Measurements from ENCODE around the gene RDH5. TPM values are rescaled to one million over a fixed set of nuclear protein-coding genes. Genes with fewer than 3 reads are reported as not detected.

Gene RDH5
- total and polyA plus RNA-seq, 12 donors = 1.9 to 41.4 (median 5.3) TPM

DNA sequence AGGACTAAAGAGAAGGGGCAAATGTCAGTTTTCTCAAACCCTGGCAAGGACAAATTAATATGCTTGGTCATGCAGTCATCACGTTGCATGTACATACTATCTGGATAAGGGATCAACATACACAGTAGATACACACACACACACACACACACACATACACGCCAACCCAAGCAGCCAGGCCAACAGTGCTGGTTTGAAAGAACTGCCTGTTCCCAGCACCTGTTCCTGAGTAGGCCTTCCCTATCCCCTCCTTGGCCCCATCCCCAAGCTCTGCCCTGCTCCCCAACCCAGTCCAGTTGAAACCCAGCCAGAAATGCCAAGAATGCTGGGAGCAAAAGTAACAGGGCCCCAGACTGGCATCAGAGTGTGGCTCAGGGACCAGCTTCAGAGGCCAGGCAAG lies 16.9 kb upstream of the RDH5 start:
- Histone ChIP-seq H3K4me3 (no peak overlapping the region), H3K27me3 (no peaks in the 10 kb centered on the region), H3K4me1 (replicated peaks in 1 of 2) (peaks cover 6 to 11% of the 10 kb centered on the region in 2 donors), H3K9me3 (replicated peaks in 1 of 3) (no peaks in the 10 kb centered on the region), H3K36me3 (replicated peaks in 1 of 2) (no peaks in the 10 kb centered on the region), H3K27ac (peak overlapping the region in 1 of 5 donors; percentile 14)
- TF ChIP-seq, protein P1, sequence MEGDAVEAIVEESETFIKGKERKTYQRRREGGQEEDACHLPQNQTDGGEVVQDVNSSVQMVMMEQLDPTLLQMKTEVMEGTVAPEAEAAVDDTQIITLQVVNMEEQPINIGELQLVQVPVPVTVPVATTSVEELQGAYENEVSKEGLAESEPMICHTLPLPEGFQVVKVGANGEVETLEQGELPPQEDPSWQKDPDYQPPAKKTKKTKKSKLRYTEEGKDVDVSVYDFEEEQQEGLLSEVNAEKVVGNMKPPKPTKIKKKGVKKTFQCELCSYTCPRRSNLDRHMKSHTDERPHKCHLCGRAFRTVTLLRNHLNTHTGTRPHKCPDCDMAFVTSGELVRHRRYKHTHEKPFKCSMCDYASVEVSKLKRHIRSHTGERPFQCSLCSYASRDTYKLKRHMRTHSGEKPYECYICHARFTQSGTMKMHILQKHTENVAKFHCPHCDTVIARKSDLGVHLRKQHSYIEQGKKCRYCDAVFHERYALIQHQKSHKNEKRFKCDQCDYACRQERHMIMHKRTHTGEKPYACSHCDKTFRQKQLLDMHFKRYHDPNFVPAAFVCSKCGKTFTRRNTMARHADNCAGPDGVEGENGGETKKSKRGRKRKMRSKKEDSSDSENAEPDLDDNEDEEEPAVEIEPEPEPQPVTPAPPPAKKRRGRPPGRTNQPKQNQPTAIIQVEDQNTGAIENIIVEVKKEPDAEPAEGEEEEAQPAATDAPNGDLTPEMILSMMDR (IDR thresholded peaks at IDR 0.05) = no peak
- TF ChIP-seq POLR2A (IDR thresholded peaks at IDR 0.05) = no peak
- DNase-seq = no peak
- 47 to 79% (median 68%) methylated on average over 2 of the region's 2 CpGs for WGBS, 4 donors
- intact Hi-C loops (cut with DNase I) = no loop called here

DNA sequence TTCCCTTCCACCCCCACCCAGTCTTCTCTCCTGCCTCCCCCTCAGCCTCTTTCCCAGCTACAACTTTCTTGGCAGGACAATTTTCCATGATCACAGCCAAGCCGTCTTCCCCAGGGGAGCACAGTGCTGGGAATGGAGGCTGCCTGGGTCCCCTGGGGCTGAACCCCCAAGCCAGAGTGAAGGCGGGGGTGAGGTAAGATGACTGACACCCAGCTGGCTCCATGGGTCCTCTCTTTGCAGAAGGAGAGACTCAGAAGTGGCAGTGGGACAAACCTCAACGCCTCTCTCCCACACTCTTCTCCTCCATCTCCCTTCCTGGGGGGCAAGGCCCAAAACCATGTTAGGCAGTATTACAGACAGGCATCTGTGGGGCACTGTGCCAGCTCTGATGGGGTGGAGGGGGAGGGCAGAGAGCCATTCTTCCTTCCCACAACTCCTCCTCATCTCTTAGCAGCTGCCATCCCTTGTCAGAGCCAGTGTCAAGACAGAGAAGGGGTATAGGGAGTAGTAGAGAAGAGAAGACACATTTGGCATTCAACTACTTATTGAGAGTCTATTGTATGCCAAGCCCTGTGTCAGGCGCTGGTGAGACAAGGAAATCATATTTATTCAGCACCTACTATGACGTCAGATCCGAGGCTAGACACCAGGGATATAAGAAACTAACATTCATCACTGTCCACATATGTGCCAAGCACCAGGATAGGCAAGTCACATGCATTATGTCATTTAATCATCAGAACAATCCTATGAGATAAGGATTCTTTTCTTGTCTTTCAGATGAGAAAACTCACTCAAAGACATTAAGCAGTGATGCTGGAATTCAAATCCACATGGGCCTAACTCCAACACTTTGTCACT lies 16.1 kb upstream of the RDH5 start:
- Histone ChIP-seq H3K4me3 (no peak overlapping the region), H3K27ac (peak overlapping the region in 1 of 5 donors; percentile 14), H3K9me3 (replicated peaks in 1 of 3) (no peaks in the 10 kb centered on the region), H3K27me3 (no peaks in the 10 kb centered on the region), H3K36me3 (replicated peaks in 1 of 2) (no peaks in the 10 kb centered on the region), H3K4me1 (replicated peaks in 1 of 2) (peaks cover 6 to 20% of the 10 kb centered on the region in 2 donors)
- TF ChIP-seq, protein P1 (IDR thresholded peaks at IDR 0.05) = no peak
- TF ChIP-seq POLR2A (IDR thresholded peaks at IDR 0.05) = no peak
- intact Hi-C loops (cut with DNase I) = no loop called here
- no peak for DNase-seq
- 73 to 89% (median 85%) methylated on average over 6 of the region's 6 CpGs for WGBS, 4 donors

DNA sequence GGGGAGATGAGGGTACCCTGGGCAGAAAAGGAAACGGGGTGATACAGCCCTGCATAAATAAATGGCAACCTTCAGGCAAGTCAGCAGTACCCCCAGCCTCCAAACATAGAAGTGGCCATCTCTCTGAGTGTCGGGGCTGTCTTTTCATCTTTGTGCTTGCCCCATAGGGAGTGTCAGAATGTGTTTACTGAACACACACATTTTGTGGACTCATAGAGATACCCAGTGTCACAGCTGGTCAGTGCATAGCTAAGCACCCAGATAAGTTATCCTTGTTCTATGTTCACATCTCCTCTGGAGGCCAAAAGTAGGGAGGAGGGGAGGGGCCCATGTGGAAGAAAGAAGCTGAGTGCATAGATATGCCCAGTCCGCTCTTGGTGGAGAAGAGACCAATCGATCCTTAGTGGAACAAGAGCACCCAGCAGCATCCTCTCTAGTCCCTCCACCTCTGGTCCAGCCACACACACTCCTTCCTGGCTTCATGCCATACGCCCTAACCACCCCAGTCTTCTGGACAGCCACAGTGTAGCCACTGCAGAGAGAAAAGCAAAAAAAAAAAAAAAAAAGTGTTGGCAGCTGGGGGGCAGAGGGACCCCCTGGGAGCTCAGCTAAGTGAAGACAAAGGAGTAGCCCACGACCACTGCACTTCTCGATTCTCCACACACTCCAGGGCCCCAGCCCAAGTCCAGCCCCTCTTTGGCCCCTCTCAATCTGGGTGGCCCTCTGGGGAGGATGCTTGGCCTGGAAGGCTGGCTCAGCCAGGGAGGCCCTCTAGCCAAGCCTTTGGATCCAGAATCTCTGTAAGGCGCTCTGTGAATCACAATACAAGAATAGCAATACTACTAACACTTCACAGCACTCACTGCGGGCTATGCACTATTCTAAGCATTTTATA lies 15.1 kb upstream of the RDH5 start:
- Histone ChIP-seq H3K9me3 (replicated peaks in 1 of 3) (no peaks in the 10 kb centered on the region), H3K4me3 (no peak overlapping the region), H3K27me3 (no peaks in the 10 kb centered on the region), H3K36me3 (replicated peaks in 1 of 2) (no peaks in the 10 kb centered on the region), H3K4me1 (replicated peaks in 1 of 2) (peaks cover 6 to 20% of the 10 kb centered on the region in 2 donors), H3K27ac (no peak overlapping the region)
- intact Hi-C loops (cut with DNase I) = no loop called here
- DNase-seq = no peak
- TF ChIP-seq, protein P1 (IDR thresholded peaks at IDR 0.05) = no peak
- TF ChIP-seq POLR2A (IDR thresholded peaks at IDR 0.05) = no peak
- WGBS, 4 donors = 80 to 85% (median 84%) methylated on average over 9 of the region's 9 CpGs

DNA sequence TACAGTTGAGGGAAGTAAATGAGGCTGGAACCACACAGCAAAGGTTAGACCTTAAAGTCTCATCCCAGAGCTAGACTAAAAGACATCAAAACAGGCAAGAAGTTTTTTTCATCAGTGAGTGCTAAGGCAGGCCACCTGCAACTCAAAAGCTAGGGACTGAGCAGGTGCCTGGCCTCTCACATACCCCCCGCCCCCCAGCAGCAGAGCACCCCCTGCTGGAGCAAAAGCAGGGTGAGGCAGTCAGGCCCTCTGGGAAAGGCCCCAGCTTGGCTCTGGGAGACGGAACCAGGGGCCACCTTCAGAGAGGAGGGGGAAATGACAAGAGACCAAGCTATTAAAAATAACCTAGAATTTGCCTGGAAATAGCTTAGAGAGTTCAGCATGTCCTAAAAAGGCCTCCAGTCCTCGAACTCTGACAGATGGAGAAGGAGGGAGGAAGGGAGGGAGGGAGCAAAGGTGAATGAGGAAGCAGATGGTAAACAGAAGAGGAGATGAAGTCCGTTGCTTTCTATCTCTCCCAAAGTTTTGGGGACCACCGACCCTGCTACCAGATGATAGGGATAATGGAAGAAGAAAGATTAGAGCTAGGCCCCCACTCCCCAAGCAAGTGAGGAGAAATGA lies 14.3 kb upstream of the RDH5 start:
- peak overlapping the region in 1 of 5 donors; percentile 19 for H3K27ac ChIP-seq
- no peak for DNase-seq
- H3K27me3 ChIP-seq = no peaks in the 10 kb centered on the region
- intact Hi-C loops (cut with DNase I) = no loop called here
- WGBS, 4 donors = 50 to 56% (median 53%) methylated on average over 5 of the region's 5 CpGs
- H3K4me1 ChIP-seq (replicated peaks in 1 of 2) = peaks cover 6 to 20% of the 10 kb centered on the region in 2 donors
- TF ChIP-seq, protein P1 (IDR thresholded peaks at IDR 0.05) = peak in 1 of 6 experiments; percentile 16
- TF ChIP-seq POLR2A (IDR thresholded peaks at IDR 0.05) = no peak
- no peaks in the 10 kb centered on the region for H3K9me3 ChIP-seq (replicated peaks in 1 of 3)
- H3K4me3 ChIP-seq = no peak overlapping the region
- no peaks in the 10 kb centered on the region for H3K36me3 ChIP-seq (replicated peaks in 1 of 2)

Measured in adrenal gland (tissue), 12 donors.